Smooth muscle cell (in vitro differentiated cells): ENCODE measurements around the gene E4F1. TPM values are rescaled to one million over a fixed set of nuclear protein-coding genes. Genes with fewer than 3 reads are reported as not detected.

Experiments used
- DNase-seq: peaks from one replicate; lab custom pipeline; 2025; ENCODE audit not compliant: unreplicated experiment; lab: John Stamatoyannopoulos, UW
- H2AFZ ChIP-seq: fragments of 200-600 bp; sonication (generic); 2 replicates; pipeline ENCODE4 v1.6.0; 2016; ENCODE audit warnings: antibody characterized with exemption, low read depth, mild to moderate bottlenecking
- H3F3A ChIP-seq: fragments of 200-600 bp; sonication (generic); 2 replicates; pipeline ENCODE4 v1.6.0; 2017; ENCODE audit warnings: antibody characterized with exemption, low read depth
- H3K27ac ChIP-seq: fragments of 200-600 bp; sonication (generic); 2 replicates; pipeline ENCODE4 v1.5.1; 2016; ENCODE audit warnings: low read depth, mild to moderate bottlenecking
- H3K27me3 ChIP-seq: fragments of 200-600 bp; sonication (generic); 2 replicates; pipeline ENCODE4 v1.6.1; 2016; ENCODE audit warnings: low read depth, mild to moderate bottlenecking
- H3K36me3 ChIP-seq: fragments of 200-600 bp; sonication (generic); 2 replicates; pipeline ENCODE4 v1.5.1; 2016; ENCODE audit warnings: low read depth
- H3K4me1 ChIP-seq: fragments of 200-600 bp; sonication (generic); 2 replicates; pipeline ENCODE4 v1.5.1; 2016; ENCODE audit warnings: low read depth
- H3K4me2 ChIP-seq: fragments of 200-600 bp; sonication (generic); 2 replicates; pipeline ENCODE4 v1.6.0; 2016; ENCODE audit warnings: mild to moderate bottlenecking
- H3K4me3 ChIP-seq: fragments of 200-600 bp; sonication (generic); 2 replicates; pipeline ENCODE4 v1.5.1; 2016; ENCODE audit warnings: mild to moderate bottlenecking
- H3K79me2 ChIP-seq: fragments of 200-600 bp; sonication (generic); 2 replicates; pipeline ENCODE4 v1.6.0; 2016; ENCODE audit warnings: low read depth, mild to moderate bottlenecking
- H3K9ac ChIP-seq: fragments of 200-600 bp; sonication (generic); 2 replicates; pipeline ENCODE4 v1.6.0; 2016; ENCODE audit warnings: low read depth
- H3K9me3 ChIP-seq: fragments of 200-600 bp; sonication (generic); replicated peaks from 2 replicates; pipeline ENCODE4 v1.5.1; 2016; ENCODE audit warnings: low read depth
- H4K20me1 ChIP-seq: fragments of 200-600 bp; sonication (generic); 2 replicates; pipeline ENCODE4 v1.6.0; 2016; ENCODE audit warnings: low read depth
- WGBS: methylation state at CpG from one replicate; pipeline ENCODE4 v1.1.7; 2016; ENCODE audit warnings: low lambda C conversion rate; 5-methylcytosine and 5-hydroxymethylcytosine counted together
- polyA plus RNA-seq: library from polyadenylated mRNA; unstranded; fragments of >200 nt; fragmentation: Nextera tagmentation; extraction: Ambion mirVana; gene quantifications from 2 replicates; pipeline ENCODE4 v1.2.1, GENCODE V29; 2016
- total RNA-seq: library from RNA; depleted of rRNA; stranded (reverse); fragments of >200 nt; gene quantifications from 2 replicates; pipeline ENCODE4 v1.2.3, GENCODE V29; 2014
- TF ChIP-seq, protein P1 (sequence below): fragments of 200-600 bp; sonication (generic); IDR thresholded peaks from 2 replicates; pipeline ENCODE4 v1.5.1; 2017; ENCODE audit warnings: borderline replicate concordance, mild to moderate bottlenecking, antibody characterized with exemption; ENCODE audit not compliant: insufficient read depth, poor library complexity, severe bottlenecking

E4F1 gene, protein sequence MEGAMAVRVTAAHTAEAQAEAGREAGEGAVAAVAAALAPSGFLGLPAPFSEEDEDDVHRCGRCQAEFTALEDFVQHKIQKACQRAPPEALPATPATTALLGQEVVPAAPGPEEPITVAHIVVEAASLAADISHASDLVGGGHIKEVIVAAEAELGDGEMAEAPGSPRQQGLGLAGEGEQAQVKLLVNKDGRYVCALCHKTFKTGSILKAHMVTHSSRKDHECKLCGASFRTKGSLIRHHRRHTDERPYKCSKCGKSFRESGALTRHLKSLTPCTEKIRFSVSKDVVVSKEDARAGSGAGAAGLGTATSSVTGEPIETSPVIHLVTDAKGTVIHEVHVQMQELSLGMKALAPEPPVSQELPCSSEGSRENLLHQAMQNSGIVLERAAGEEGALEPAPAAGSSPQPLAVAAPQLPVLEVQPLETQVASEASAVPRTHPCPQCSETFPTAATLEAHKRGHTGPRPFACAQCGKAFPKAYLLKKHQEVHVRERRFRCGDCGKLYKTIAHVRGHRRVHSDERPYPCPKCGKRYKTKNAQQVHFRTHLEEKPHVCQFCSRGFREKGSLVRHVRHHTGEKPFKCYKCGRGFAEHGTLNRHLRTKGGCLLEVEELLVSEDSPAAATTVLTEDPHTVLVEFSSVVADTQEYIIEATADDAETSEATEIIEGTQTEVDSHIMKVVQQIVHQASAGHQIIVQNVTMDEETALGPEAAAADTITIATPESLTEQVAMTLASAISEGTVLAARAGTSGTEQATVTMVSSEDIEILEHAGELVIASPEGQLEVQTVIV
- total RNA-seq (12.1 and 17.1 TPM in 2 replicates), polyA plus RNA-seq (22.4 and 25.9 TPM in 2 replicates)

- Histone ChIP-seq H3K27ac (peak within 1 kb of the TSS; percentile 79), H3K79me2 (peaks cover 47% of the 10 kb centered on the region), H2AFZ (peak within 1 kb of the TSS; percentile 84), H3F3A (no peaks in the 10 kb centered on the region), H3K4me3 (peak within 1 kb of the TSS; percentile 96), H4K20me1 (peaks cover 38% of the 10 kb centered on the region), H3K9ac (peak within 1 kb of the TSS; percentile 95), H3K9me3 (no peaks in the 10 kb centered on the region), H3K36me3 (no peaks in the 10 kb centered on the region), H3K4me1 (peaks cover 6% of the 10 kb centered on the region), H3K4me2 (peak within 1 kb of the TSS; percentile 95), H3K27me3 (no peaks in the 10 kb centered on the region)
- TF ChIP-seq, protein P1, sequence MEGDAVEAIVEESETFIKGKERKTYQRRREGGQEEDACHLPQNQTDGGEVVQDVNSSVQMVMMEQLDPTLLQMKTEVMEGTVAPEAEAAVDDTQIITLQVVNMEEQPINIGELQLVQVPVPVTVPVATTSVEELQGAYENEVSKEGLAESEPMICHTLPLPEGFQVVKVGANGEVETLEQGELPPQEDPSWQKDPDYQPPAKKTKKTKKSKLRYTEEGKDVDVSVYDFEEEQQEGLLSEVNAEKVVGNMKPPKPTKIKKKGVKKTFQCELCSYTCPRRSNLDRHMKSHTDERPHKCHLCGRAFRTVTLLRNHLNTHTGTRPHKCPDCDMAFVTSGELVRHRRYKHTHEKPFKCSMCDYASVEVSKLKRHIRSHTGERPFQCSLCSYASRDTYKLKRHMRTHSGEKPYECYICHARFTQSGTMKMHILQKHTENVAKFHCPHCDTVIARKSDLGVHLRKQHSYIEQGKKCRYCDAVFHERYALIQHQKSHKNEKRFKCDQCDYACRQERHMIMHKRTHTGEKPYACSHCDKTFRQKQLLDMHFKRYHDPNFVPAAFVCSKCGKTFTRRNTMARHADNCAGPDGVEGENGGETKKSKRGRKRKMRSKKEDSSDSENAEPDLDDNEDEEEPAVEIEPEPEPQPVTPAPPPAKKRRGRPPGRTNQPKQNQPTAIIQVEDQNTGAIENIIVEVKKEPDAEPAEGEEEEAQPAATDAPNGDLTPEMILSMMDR, result no peak
- WGBS, result 1% methylated on average over 74 of the region's 82 CpGs
- DNase-seq, result peak; percentile 94
These were observed at the start of gene E4F1 for GRCh38 chr16:2223221-2223941. Gene E4F1 (plus strand): TSS chr16:2223591. CDS start chr16:2223614, 23 bp downstream.

DNA sequence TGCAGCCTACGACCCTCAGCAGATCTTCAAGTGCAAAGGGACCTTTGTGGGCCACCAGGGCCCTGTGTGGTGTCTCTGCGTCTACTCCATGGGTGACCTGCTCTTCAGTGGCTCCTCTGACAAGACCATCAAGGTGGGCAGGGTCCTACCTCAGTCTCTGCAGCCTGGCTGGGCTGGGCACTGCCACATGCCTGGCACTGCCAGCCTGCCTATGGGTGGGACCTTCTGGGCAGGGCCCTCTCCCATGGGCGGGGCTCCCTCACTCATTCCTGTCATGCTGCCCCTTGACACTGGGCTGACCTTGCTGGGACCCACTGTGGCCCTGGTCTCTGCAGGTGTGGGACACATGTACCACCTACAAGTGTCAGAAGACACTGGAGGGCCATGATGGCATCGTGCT lies 49.5 kb upstream of the E4F1 start:
- DNase-seq, result no peak
- no peaks in the 10 kb centered on the region for H3K4me1 ChIP-seq
- no peaks in the 10 kb centered on the region for H3K79me2 ChIP-seq
- H3K9ac ChIP-seq, result no peak overlapping the region
- no peak overlapping the region for H3K27ac ChIP-seq
- no peaks in the 10 kb centered on the region for H3K36me3 ChIP-seq
- H3K27me3 ChIP-seq, result no peaks in the 10 kb centered on the region
- no peaks in the 10 kb centered on the region for H3K9me3 ChIP-seq
- TF ChIP-seq, protein P1, result no peak
- H3F3A ChIP-seq, result no peaks in the 10 kb centered on the region
- H3K4me2 ChIP-seq, result no peak overlapping the region
- 96% methylated on average over 4 of the region's 4 CpGs for WGBS
- H3K4me3 ChIP-seq, result no peak overlapping the region
- peaks cover 6% of the 10 kb centered on the region for H4K20me1 ChIP-seq
- no peak overlapping the region for H2AFZ ChIP-seq

- H3K27ac ChIP-seq, result no peak overlapping the region
- H3K4me2 ChIP-seq, result no peak overlapping the region
- 92% methylated on average over 21 of the region's 21 CpGs for WGBS
- no peak overlapping the region for H2AFZ ChIP-seq
- H3K4me3 ChIP-seq, result no peak overlapping the region
- H3F3A ChIP-seq, result no peaks in the 10 kb centered on the region
- DNase-seq, result no peak
- H3K36me3 ChIP-seq, result no peaks in the 10 kb centered on the region
- peaks cover 5% of the 10 kb centered on the region for H4K20me1 ChIP-seq
- no peaks in the 10 kb centered on the region for H3K9me3 ChIP-seq
- H3K4me1 ChIP-seq, result no peaks in the 10 kb centered on the region
- no peaks in the 10 kb centered on the region for H3K27me3 ChIP-seq
- no peak overlapping the region for H3K9ac ChIP-seq
- TF ChIP-seq, protein P1, result no peak
- no peaks in the 10 kb centered on the region for H3K79me2 ChIP-seq
These were observed 48.8 kb upstream of the E4F1 start for GRCh38 chr16:2174396-2175131.
